DMS79 treated with DMSO at 0.1 percent for 48 hours (cell line): ENCODE data around the gene C1QTNF4.
A peak's percentile ranks its signal among the peaks of the same experiment; 100 is the strongest.
"Not testable (repeated sequence)": the region's sequence is repeated elsewhere in the genome, so short reads cannot be mapped to it uniquely, and the experiment has no call there.

Experiments used
- DNase-seq: peaks from one replicate; lab custom pipeline; 2025; lab: John Stamatoyannopoulos, UW

The C1QTNF4 gene

GRCh38 chr11:47593934-47594855 is at the start of gene C1QTNF4:
Gene C1QTNF4, minus strand, starts transcription at chr11:47594411. Its CDS starts 3,601 bp downstream, at chr11:47590810.
- DNase-seq = peak; percentile 12

GRCh38 chr11:47642099-47642855 is 48.1 kb upstream of the C1QTNF4 start, which contains the start of gene MTCH2:
Gene MTCH2, minus strand, starts transcription at chr11:47642559. Its CDS starts 94 bp downstream, at chr11:47642465.
- DNase-seq = peak; percentile 95

GRCh38 chr11:47641600-47642098 is 47.4 kb upstream of the C1QTNF4 start:
- DNase-seq = peak; percentile 55

- DNase-seq = not testable (repeated sequence)
These were observed 46.3 kb upstream of the C1QTNF4 start for GRCh38 chr11:47640506-47640905.

- not testable (repeated sequence) for DNase-seq
These were observed 42.1 kb upstream of the C1QTNF4 start for GRCh38 chr11:47636331-47636730.

GRCh38 chr11:47631473-47631872 is 37.3 kb upstream of the C1QTNF4 start:
- no peak for DNase-seq

GRCh38 chr11:47628026-47628425 is 33.8 kb upstream of the C1QTNF4 start:
- DNase-seq = no peak

GRCh38 chr11:47626234-47626633 is 32.0 kb upstream of the C1QTNF4 start:
- DNase-seq = no peak

- no peak for DNase-seq
These were observed 26.7 kb upstream of the C1QTNF4 start for GRCh38 chr11:47620836-47621378.

GRCh38 chr11:47617417-47617809 is 23.2 kb upstream of the C1QTNF4 start:
- DNase-seq = peak; percentile 74

GRCh38 chr11:47616726-47617416 is 22.7 kb upstream of the C1QTNF4 start:
- DNase-seq = peak; percentile 68

- no peak for DNase-seq
These were observed 21.0 kb upstream of the C1QTNF4 start for GRCh38 chr11:47615249-47615648.

GRCh38 chr11:47611348-47611794 is 17.2 kb upstream of the C1QTNF4 start:
- no peak for DNase-seq

GRCh38 chr11:47609675-47610074 is 15.5 kb upstream of the C1QTNF4 start:
- no peak for DNase-seq

- no peak for DNase-seq
These were observed 13.2 kb upstream of the C1QTNF4 start for GRCh38 chr11:47607380-47607779.

- no peak for DNase-seq
These were observed 12.5 kb upstream of the C1QTNF4 start for GRCh38 chr11:47606731-47607130.

- DNase-seq = no peak
These were observed 11.7 kb upstream of the C1QTNF4 start for GRCh38 chr11:47605921-47606320.

GRCh38 chr11:47603295-47603694 is 9.1 kb upstream of the C1QTNF4 start:
- DNase-seq = no peak

GRCh38 chr11:47599902-47600301 is 5.7 kb upstream of the C1QTNF4 start:
- no peak for DNase-seq

- no peak for DNase-seq
These were observed 1.8 kb upstream of the C1QTNF4 start for GRCh38 chr11:47595967-47596366.

GRCh38 chr11:47595029-47595428 is 818 bp upstream of the C1QTNF4 start:
- DNase-seq = peak; percentile 41
